Activated CD8-positive, alpha-beta T cell treated with anti-CD3 and anti-CD28 coated beads, Interleukin-2, amount 10 ng/mL, durations not matched to agents 7 days and 5 days (primary cell): ENCODE measurements around the gene ZNF500. TPM values are rescaled to one million over a fixed set of nuclear protein-coding genes. Genes with fewer than 3 reads are reported as not detected.
A peak's percentile ranks its signal among the peaks of the same experiment; 100 is the strongest.

ENCODE experiments used
- ATAC-seq: fragments of 150-1000 bp; cut with Tn5 transposase; one replicate; pipeline ENCODE4 v1.10.0; 2021; ENCODE audit warnings: moderate library complexity
- CTCF ChIA-PET: fragments of 350-600 bp; sonication (Branson Sonifier 250); formaldehyde crosslinking; loops from one replicate; lab custom pipeline; 2021; ENCODE audit warnings: antibody characterized with exemption; lab: Charles Lee
- POLR2A ChIA-PET: fragments of 350-600 bp; sonication (Branson Sonifier 250); formaldehyde crosslinking; loops from one replicate; lab custom pipeline; 2021; ENCODE audit warnings: antibody characterized with exemption; lab: Charles Lee
- DNase-seq: peaks from one replicate; pipeline ENCODE4 v3.0.0-alpha.2; 2020
- H3K27ac Mint-ChIP-seq: one replicate; pipeline ENCODE4 v1.8.0; 2021; ENCODE audit warnings: mild to moderate bottlenecking, mixed read lengths
- H3K27me3 Mint-ChIP-seq: one replicate; pipeline ENCODE4 v1.8.0; 2021; ENCODE audit warnings: low read depth, mixed read lengths
- H3K36me3 Mint-ChIP-seq: one replicate; pipeline ENCODE4 v1.8.0; 2021; ENCODE audit warnings: low read depth, mixed read lengths
- H3K4me1 Mint-ChIP-seq: one replicate; pipeline ENCODE4 v1.8.0; 2021; ENCODE audit warnings: low read depth, mixed read lengths
- H3K4me3 Mint-ChIP-seq: one replicate; pipeline ENCODE4 v1.8.0; 2021; ENCODE audit warnings: mild to moderate bottlenecking, mixed read lengths
- H3K9me3 Mint-ChIP-seq: one replicate; pipeline ENCODE4 v1.8.0; 2022; ENCODE audit warnings: mixed read lengths; ENCODE audit not compliant: insufficient read depth
- total RNA-seq, 2 experiments: library from RNA; stranded (reverse); gene quantifications; one replicate each; pipeline ENCODE4 v1.2.3, GENCODE V29; 2021

Gene ZNF500
- total RNA-seq, 2 experiments from 2014 or later: 14.0 to 14.9 TPM

DNA sequence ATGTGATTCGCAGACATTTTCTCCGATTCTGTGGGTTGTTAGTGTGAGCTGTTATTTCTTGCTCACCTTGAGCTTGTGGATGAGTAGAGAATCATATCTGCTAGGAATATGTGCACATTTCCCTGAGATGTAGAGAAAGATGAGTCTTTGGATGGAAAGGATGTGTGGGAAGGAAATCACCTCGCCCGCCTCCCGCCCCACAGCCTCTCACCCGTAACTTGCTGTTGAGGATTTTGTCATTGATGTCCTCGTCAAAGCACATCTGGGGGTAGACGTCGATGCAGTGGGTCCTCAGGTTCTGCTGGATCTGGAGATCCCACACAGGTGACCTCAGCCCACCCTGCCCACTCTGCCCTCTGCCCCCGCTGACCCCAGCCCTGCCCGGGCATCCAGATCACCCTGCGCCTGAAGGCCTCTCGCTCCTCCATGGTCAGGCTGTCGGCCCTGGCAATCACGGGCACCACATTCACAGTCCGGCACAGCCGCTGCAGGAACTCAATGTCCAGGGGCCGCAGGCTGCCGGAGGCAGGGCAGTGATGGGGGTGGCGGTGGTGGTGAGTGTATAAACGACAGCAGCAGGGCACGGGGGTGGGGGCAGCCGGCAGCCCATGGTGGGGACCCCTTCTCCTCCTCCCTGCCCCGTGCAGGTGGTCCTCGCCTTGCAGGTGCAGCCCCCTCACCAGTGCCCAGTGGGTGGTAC, 16.4 kb upstream of the ZNF500 start:
- Mint-ChIP-seq H3K4me3 (no peak overlapping the region), H3K27ac (no peak overlapping the region), H3K9me3 (no peaks in the 10 kb centered on the region), H3K4me1 (no peaks in the 10 kb centered on the region), H3K36me3 (no peaks in the 10 kb centered on the region), H3K27me3 (no peaks in the 10 kb centered on the region)
- POLR2A ChIA-PET: no interaction called here
- ATAC-seq (no peak), DNase-seq (no peak)
- CTCF ChIA-PET: no interaction called here

DNA sequence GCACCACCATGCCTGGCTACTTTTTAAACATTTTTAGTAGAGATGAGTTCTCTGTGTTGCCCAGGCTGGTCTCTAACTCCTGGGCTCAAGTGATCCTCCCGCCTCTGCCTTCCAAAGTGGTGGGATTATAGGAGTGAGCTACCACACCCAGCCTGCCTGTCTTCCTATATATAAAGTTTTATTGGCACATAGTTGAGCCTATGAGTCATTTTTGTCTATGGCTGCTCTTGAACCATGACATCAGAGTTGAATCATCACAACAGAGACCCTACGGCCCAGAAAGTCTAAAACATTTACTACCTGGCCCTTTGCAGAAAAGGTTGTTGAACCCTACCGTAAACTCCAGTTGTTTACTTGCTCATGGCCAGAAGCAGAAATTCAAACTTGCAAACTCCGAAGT, 13.3 kb upstream of the ZNF500 start:
- ChIA-PET CTCF (no interaction called here), POLR2A (no interaction called here)
- H3K4me3 Mint-ChIP-seq: no peak overlapping the region
- H3K9me3 Mint-ChIP-seq: no peaks in the 10 kb centered on the region
- H3K27ac Mint-ChIP-seq: no peak overlapping the region
- no peak for DNase-seq
- H3K4me1 Mint-ChIP-seq: no peaks in the 10 kb centered on the region
- no peaks in the 10 kb centered on the region for H3K36me3 Mint-ChIP-seq
- no peaks in the 10 kb centered on the region for H3K27me3 Mint-ChIP-seq
- no peak for ATAC-seq

- ChIA-PET CTCF (no interaction called here), POLR2A (no interaction called here)
- no peaks in the 10 kb centered on the region for H3K36me3 Mint-ChIP-seq
- H3K4me3 Mint-ChIP-seq: no peak overlapping the region
- no peak for ATAC-seq
- H3K9me3 Mint-ChIP-seq: no peaks in the 10 kb centered on the region
- no peak for DNase-seq
- no peaks in the 10 kb centered on the region for H3K4me1 Mint-ChIP-seq
- H3K27me3 Mint-ChIP-seq: no peaks in the 10 kb centered on the region
- H3K27ac Mint-ChIP-seq: no peak overlapping the region
These were observed 11.1 kb upstream of the ZNF500 start for GRCh38 chr16:4778050-4778392.

- H3K36me3 Mint-ChIP-seq: no peaks in the 10 kb centered on the region
These were observed 10.5 kb upstream of the ZNF500 start for GRCh38 chr16:4777339-4778049.

DNA sequence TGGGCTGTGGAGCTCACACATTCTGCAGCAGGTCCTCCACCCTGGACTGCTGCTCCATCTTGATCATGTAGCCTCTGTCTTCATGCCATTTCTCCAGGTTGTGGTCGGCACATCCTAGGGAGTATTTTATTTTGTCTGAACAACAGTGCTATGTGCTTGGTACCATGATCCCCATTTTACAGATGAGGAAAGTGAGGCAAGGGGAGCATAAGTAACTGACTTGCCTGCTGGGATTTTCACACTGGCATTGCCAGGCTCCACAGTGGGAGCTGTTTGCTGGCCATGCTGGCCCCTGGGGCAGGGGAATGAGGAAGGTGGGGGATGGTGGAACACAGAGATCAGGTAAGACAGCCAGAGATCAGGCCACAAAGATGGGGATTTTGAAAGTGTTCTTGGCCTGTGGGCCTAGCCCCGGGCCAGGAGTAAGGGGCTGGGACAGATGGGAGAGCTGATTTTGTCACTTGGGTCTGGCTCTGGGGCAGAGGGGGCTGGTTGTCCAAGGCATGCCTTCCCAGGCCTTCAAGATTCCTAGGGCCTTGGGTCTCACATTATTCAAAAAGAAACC, 9.3 kb upstream of the ZNF500 start:
- Mint-ChIP-seq H3K27me3 (no peaks in the 10 kb centered on the region), H3K9me3 (no peaks in the 10 kb centered on the region), H3K27ac (no peak overlapping the region), H3K4me1 (no peaks in the 10 kb centered on the region), H3K36me3 (no peaks in the 10 kb centered on the region), H3K4me3 (no peak overlapping the region)
- POLR2A ChIA-PET: no interaction called here
- DNase-seq (no peak), ATAC-seq (no peak)
- CTCF ChIA-PET: no interaction called here

More at GRCh38 chr16:4777339-4778049, 10.5 kb upstream of the ZNF500 start:
- H3K4me1 Mint-ChIP-seq: no peaks in the 10 kb centered on the region
- no peak overlapping the region for H3K4me3 Mint-ChIP-seq
- DNase-seq: no peak
- CTCF ChIA-PET: no interaction called here
- no peaks in the 10 kb centered on the region for H3K27me3 Mint-ChIP-seq
- no peak for ATAC-seq
- H3K27ac Mint-ChIP-seq: no peak overlapping the region
- POLR2A ChIA-PET: no interaction called here
- H3K9me3 Mint-ChIP-seq: no peaks in the 10 kb centered on the region

GRCh38 chr16:4775005-4775404, 8.0 kb upstream of the ZNF500 start:
- POLR2A ChIA-PET: no interaction called here
- H3K27me3 Mint-ChIP-seq: no peaks in the 10 kb centered on the region
- CTCF ChIA-PET: no interaction called here
- no peak overlapping the region for H3K4me3 Mint-ChIP-seq
- H3K27ac Mint-ChIP-seq: no peak overlapping the region
- H3K4me1 Mint-ChIP-seq: no peaks in the 10 kb centered on the region
- H3K9me3 Mint-ChIP-seq: no peaks in the 10 kb centered on the region
- H3K36me3 Mint-ChIP-seq: no peaks in the 10 kb centered on the region
- DNase-seq: no peak
- no peak for ATAC-seq

GRCh38 chr16:4772351-4772750, 5.4 kb upstream of the ZNF500 start:
- H3K9me3 Mint-ChIP-seq: no peaks in the 10 kb centered on the region
- POLR2A ChIA-PET: no interaction called here
- no peak overlapping the region for H3K27ac Mint-ChIP-seq
- no peaks in the 10 kb centered on the region for H3K36me3 Mint-ChIP-seq
- CTCF ChIA-PET: no interaction called here
- no peaks in the 10 kb centered on the region for H3K27me3 Mint-ChIP-seq
- ATAC-seq (no peak), DNase-seq (no peak)
- H3K4me3 Mint-ChIP-seq: no peak overlapping the region
- peaks cover 15% of the 10 kb centered on the region for H3K4me1 Mint-ChIP-seq

DNA sequence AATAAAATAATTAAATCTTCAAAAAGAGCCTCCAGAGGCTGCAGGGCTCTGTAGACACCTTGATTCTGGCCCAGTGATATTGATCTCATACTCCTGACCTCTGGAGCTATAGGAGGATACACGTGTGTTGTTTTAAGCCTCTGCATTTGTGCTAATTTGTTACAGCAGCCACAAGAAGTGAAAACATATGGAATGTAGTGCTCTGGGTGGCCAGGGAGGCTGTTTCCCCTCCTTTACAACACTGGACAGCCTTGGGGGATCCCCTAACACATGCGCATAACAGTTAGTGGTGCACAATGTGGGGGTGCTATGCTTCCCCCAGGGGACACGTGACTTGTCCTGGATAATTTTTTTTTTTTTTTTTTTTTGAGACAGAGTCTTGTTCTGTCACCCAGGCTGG, 4.7 kb upstream of the ZNF500 start:
- Mint-ChIP-seq H3K4me3 (no peak overlapping the region), H3K27ac (no peak overlapping the region), H3K36me3 (no peaks in the 10 kb centered on the region), H3K4me1 (peaks cover 18% of the 10 kb centered on the region), H3K9me3 (no peaks in the 10 kb centered on the region), H3K27me3 (no peaks in the 10 kb centered on the region)
- CTCF ChIA-PET: interaction anchor here (0.5 kb wide), 1 partner anchor 11 kb away, joined by 3 read pairs; no protein-coding TSS in a partner anchor
- no peak for DNase-seq
- ATAC-seq: no peak
- POLR2A ChIA-PET: no interaction called here

DNA sequence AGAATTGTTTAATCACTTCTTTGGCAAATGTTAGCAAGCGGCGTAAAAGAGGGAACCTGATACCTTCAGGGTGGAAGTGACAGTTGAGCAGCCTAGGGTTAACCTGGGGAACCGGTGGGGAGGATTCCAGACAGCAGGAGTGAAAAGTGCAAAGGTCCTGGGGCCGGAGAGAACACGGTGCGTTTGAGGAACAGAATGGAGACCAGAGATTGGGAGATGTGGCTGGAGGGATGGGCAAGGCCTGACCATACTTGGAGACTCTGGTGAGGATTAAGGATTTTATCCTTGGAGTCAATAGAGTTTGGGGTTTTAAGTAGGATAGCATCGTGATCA, 2.3 kb upstream of the ZNF500 start:
- CTCF ChIA-PET: interaction anchor here (1.3 to 2.4 kb wide), 2 partner anchors 35 to 77 kb away, joined by 4 to 10 read pairs; partner anchors contain the start of genes ANKS3 and DNAAF8
- Mint-ChIP-seq H3K27ac (no peak overlapping the region), H3K4me1 (peaks cover 29% of the 10 kb centered on the region), H3K36me3 (peaks cover 5% of the 10 kb centered on the region), H3K4me3 (peak overlapping the region; percentile 92), H3K27me3 (no peaks in the 10 kb centered on the region), H3K9me3 (no peaks in the 10 kb centered on the region)
- POLR2A ChIA-PET: interaction anchor here (0.7 to 2.3 kb wide), 4 partner anchors 33 to 78 kb away, joined by 3 to 11 read pairs (median 7); partner anchors contain the start of genes ANKS3, DNAAF8, GLYR1 and UBN1
- ATAC-seq: no peak
- DNase-seq: no peak

DNA sequence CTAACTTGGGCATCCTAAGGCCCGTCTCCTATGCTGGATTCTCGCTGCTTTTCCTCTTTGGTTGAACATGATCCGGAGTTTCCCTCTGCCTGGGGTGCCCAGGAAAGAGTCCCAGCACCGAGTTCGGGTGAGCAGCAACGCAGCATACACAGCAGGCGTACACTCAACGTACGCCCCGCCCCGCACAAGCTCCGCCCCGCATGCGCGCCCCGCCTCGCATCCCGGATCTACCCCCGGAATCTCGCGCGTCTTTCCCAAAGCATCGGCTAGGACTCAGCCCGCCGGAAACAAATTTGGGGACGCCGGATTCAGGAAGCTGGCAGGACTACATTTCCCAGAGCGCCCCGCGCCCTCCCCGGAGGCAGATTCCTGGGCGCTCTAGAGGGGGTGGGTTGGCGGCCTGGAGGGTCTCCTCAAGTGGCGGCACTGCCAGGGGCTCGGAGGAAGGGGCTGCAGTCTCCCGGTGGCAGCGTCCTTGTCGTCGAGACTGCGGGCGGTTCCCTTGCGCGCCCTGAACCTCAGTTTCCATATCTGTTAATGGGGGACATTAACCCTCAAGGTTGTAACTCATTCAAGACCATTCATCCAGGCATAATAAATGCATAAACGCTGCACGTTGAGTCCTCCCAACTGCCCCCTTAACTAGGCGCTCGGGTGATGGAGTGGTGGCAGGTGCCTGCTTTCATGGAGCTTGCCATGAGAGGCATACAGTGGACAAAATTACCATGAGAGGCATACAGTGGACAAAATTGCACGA, 1.8 kb upstream of the ZNF500 start:
- ChIA-PET POLR2A (interaction anchor here (0.7 to 3.0 kb wide), 7 partner anchors 31 to 263 kb away, joined by 3 to 11 read pairs (median 6); partner anchors contain the start of genes ANKS3, DNAAF8, GLYR1 and ROGDI), CTCF (interaction anchor here (1.3 to 2.4 kb wide), 2 partner anchors 35 to 78 kb away, joined by 4 to 10 read pairs; partner anchors contain the start of genes ANKS3 and DNAAF8)
- H3K9me3 Mint-ChIP-seq: no peaks in the 10 kb centered on the region

DNA sequence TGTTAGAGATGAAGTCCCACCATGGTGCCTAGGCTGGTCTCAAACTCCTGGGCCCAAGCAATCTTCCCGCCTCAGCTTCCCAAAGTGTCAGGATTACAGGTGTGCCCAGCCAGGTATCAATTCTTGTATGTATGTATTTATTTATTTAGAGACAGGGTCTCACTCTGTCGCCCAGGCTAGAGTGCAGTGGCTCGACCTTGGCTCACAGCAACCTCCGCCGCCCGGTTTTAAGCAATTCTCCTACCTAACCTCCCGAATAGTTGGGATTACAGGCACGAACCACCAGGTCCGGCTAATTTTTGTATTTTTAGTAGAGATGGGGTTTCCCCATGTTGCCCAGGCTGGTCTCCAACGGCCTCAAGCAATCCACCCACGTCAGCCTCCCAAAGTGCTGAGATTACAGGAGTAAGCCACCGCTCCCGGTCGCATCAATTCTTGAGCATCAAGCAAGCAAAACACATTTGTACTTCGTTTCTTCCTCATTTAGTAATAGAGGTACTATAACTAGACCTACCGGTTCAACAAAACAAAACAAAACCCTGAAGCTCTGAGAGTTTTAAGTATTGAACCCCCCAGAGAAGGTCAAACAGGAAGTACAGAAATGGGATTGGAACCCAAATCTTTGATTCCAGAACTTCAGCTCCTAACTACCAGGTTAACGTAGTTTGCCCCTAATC, 1.0 kb upstream of the ZNF500 start:
- H3K4me3 Mint-ChIP-seq: peak overlapping the region; percentile 92
- H3K9me3 Mint-ChIP-seq: no peaks in the 10 kb centered on the region
- peaks cover 29% of the 10 kb centered on the region for H3K4me1 Mint-ChIP-seq
- CTCF ChIA-PET: interaction anchor here (1.3 to 2.4 kb wide), 2 partner anchors 34 to 78 kb away, joined by 4 to 10 read pairs; partner anchors contain the start of genes ANKS3 and DNAAF8
- ATAC-seq (no peak), DNase-seq (no peak)
- peak overlapping the region; percentile 93 for H3K27ac Mint-ChIP-seq
- H3K36me3 Mint-ChIP-seq: peaks cover 9% of the 10 kb centered on the region
- POLR2A ChIA-PET: interaction anchor here (1.0 to 3.0 kb wide), 6 partner anchors 30 to 262 kb away, joined by 3 to 11 read pairs (median 7); partner anchors contain the start of genes ANKS3, DNAAF8, GLYR1 and ROGDI
- no peaks in the 10 kb centered on the region for H3K27me3 Mint-ChIP-seq

More for the DNA sequence above, 1.8 kb upstream of the ZNF500 start:
- Mint-ChIP-seq H3K36me3 (peaks cover 8% of the 10 kb centered on the region), H3K27ac (peak overlapping the region; percentile 93), H3K4me1 (peaks cover 29% of the 10 kb centered on the region), H3K27me3 (no peaks in the 10 kb centered on the region), H3K4me3 (peak overlapping the region; percentile 92)
- DNase-seq: peak; percentile 90
- ATAC-seq: peak; percentile 79
